ENCODE measurements around the gene KATNB1.
"Not testable (repeated sequence)": the region's sequence is repeated elsewhere in the genome, so short reads cannot be mapped to it uniquely, and the experiment has no call there.

KATNB1 gene

DNA sequence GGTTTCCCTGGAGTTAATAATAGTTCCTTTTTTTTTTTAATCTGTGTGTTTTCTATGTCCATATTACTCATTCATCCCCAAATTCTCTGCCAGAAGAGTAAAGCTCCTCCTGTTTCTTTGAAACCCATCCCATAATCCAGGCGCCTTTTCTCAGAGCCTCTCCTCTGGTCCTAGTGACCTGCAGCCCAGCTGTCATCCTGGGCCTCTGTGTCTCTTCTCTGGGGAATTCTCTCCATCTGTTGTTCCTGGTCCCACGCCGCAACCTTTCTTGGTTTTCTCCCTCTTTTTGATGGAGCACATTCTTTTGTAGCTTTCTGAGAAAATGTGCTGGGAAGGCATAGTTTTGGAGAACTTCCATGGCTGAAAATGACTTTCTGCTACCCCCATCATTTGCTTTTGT is 10.2 kb downstream of the KATNB1 start:
- DNase-seq = no peak

DNA sequence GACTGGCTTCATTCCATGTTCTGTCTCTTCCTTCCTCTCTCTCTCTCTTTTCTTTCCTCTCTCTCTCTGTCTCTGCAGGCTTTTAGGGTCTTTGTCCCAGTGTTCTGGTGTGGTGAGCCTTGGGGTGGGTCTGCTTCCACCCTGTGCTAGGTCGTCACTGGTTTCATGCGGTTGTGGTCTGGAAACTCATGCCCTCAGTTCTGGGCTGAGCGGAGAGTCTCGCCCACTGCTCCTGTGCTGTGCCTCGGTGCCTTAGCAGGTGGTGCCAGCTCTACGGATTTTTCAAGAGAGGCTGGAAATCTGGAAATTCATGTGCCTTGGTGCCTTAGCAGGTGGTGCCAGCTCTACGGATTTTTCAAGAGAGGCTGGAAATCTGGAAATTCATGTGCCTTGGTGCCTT is 10.7 kb downstream of the KATNB1 start:
- DNase-seq = not testable (repeated sequence)

DNA sequence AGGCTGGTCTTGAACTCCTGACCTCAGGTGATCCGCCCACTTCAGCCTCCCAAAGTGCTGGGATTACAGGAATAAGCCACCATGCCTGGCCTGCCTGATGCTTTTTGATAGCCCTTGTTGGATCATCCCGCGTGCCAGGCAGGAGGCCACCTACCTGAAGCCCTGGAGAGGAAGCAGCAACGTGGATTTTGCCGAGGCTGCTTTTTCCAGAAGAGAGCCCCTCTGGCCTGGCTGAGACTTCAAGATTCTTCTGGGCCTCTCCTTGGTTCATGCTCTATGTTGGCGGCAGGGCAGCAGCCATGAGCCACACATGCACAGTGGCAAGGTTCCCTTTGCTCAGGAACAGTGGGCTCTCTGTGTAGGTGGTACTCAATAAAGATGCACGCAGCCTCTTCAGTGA is 11.5 kb downstream of the KATNB1 start:
- no peak for DNase-seq

DNA sequence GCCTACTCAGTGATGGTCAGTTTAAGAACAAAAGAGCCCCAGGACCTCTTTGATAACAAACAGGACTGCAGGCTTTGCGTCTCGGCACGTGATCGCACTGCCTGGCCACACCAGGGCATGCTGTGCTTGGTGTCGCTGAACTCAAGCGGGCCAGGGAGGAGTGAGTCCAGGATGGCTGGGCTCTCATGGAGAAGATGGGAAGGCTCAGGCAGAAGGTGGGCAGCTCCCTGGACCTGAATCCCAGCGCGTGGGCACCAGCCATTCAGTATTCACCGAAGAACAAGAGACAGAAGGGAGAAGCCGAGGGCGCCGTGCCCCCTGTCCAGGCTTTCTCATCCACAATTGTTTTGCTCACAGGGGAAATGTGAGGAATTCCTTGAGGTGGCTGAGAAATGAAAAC is 11.9 kb downstream of the KATNB1 start:
- DNase-seq = no peak

DNA sequence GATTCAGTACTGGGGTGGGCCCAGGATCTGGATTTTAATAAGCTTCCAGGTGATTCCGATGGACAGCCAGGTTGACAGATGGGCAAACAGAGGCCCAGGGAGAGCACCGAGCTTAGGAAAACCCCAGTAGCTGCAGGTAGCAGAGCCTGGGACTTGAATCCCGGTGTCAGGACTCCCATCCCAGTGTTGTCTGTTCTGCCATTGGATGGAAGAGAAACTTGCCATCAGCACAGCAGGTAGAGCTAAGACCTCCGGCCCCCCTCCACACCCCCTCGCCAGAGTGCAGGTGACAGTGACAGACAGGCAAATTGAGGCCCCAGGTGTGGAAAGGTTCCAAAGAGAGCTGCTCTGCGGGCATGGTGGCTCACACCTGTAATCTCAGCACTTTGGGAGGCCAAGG is 12.4 kb downstream of the KATNB1 start:
- no peak for DNase-seq

DNA sequence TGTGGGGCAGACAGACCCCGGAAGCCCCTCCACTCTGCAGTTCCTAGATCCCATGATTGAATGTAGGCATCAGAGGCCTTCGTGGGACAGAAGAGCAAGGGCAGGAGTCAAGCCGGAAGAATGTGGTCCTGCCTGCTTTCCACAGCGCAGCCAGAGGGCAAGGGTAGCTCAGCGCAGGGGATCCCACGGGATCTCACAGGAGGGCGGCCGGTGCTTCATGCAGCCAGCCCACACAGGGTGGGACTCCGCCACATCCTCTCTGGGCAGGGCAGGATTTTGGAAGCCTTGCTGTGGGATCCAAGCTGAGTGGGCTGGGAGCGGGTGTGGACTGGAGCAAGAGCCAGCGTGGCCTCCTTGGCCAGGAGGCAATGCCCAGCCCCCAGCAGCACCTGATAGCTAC is 13.0 kb downstream of the KATNB1 start:
- DNase-seq = no peak

DNA sequence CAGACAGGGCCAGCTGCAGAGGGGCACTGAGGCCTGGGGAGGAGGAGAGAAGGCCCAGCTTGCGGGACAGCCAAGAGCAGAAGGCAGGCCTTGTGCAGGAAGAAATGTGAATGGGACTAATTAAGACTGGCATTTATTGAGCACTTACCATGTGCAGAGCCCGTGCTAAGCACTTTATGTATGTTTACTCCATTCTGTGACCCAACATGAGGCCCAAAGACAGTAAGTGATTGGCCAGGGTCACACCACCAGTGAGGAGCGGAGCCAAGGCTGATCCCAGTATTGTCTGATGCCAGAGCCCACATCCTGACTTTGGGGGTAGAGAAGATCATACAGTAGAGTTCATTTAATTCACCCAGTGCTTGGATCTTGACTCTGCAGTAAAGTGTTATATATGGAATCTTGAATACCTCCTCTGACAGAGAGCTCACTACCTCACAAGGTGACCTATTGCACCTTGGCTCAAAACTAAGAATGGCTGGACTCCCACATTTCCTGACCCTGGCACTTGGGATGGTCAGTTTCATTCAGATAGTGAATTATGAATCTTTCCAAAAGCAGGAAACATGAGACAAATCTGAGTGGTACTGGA is 13.6 kb downstream of the KATNB1 start:
- DNase-seq = no peak

DNA sequence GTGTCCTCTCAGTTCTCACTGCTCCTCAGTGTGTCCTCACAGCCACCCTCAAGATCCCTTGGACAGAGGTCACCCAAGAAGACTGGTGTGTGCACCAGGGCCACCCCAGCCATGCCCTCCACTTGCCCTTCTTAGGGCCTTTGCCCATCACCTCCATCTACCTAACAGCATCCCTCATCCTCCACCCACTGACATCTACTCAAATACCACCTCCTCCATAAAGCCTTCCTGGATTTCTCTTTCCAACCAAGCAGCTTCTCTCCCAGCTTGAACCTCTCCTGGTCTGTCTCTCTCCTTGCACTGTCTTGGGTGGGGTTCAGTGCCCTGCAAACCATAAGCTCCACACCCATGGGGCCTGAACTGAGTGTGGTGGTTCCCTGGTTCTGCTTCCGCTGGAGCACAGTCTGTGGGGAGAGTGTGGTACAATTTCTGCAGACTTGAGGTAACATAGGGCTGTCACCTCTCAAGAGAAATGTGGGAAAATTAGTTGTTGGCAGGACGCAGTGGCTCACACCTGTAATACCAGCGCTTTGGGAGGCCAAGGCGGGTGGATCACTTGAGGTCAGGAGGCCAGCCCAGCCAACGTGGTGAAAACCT is 14.4 kb downstream of the KATNB1 start:
- DNase-seq = no peak

DNA sequence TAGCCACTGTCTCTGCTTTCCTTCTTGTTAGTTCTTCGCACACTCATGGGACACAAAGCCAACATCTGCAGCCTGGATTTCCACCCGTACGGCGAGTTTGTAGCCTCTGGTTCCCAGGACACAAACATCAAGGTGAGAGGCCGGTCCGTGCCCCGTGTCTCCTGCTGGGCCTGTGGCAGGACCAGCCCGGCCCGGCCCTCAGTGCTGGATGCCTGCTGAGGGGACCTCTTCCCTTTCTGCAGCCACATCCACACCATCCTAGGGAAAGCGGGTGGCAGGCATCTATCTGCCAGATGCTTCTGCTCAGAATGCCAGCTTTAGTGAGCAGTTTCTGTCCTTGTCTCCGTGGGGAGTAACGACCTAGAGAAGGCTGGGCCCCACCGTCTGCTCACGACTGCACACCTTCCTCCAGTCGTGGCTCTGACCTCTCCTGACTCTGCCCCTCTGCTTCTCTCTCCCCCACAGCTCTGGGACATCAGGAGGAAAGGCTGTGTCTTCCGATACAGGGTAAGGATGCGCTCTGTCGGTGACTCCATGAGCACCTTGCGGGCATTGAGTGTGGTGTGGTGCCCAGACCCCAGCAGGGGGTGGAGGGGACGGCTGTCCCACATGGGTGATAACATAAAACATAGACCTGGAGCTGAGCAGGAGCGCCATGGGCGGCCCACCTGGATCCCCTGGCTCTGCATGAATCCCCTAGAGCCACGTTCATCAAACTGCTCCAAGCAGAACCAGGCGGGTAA is 15.4 kb downstream of the KATNB1 start:
- no peak for DNase-seq

DNA sequence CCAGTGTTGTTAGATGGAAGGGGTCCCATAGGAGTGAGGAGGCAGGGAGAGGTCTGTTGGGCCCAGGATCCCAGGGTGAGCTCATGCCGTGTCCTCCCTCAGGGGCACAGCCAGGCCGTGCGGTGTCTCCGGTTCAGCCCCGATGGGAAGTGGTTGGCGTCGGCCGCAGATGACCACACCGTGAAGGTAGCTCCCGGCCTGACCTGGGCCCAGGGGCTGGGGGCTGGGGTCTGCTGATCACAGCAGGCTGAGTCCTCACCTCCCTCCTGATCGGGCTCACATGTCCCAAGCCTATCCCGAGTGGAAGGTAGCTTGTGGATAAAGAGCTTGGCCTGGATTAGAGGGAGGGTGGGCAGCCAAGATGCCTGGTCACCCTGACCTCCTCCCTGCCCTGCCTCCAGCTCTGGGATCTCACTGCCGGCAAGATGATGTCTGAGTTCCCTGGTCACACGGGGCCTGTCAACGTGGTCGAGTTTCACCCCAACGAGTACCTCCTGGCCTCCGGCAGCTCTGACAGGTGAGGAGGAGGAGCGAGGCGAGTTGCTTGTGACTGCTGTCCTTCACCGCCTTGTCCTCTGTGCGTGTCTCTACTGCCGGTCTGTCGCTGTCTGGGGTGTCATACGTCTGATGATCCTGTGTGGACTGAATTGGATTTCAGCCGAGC is 16.1 kb downstream of the KATNB1 start:
- DNase-seq = no peak

DNA sequence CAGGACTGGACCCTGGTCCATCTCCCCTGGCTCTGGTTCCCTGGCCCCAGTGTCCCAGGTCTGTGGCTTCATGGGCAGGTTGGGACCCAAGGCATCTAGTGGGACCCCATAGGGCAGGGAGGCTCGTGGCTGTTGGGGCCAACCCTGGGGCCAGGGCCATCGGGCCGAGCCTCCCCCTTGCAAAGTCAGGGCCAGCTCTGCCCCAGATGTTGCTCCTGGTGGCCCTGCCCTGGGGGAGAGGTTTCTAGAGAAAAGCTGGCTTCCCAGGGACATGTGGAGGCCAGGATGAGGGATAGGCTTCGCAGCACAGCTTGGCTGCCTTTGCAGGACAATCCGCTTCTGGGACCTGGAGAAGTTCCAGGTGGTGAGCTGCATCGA is 16.6 kb downstream of the KATNB1 start:
- DNase-seq = no peak

DNA sequence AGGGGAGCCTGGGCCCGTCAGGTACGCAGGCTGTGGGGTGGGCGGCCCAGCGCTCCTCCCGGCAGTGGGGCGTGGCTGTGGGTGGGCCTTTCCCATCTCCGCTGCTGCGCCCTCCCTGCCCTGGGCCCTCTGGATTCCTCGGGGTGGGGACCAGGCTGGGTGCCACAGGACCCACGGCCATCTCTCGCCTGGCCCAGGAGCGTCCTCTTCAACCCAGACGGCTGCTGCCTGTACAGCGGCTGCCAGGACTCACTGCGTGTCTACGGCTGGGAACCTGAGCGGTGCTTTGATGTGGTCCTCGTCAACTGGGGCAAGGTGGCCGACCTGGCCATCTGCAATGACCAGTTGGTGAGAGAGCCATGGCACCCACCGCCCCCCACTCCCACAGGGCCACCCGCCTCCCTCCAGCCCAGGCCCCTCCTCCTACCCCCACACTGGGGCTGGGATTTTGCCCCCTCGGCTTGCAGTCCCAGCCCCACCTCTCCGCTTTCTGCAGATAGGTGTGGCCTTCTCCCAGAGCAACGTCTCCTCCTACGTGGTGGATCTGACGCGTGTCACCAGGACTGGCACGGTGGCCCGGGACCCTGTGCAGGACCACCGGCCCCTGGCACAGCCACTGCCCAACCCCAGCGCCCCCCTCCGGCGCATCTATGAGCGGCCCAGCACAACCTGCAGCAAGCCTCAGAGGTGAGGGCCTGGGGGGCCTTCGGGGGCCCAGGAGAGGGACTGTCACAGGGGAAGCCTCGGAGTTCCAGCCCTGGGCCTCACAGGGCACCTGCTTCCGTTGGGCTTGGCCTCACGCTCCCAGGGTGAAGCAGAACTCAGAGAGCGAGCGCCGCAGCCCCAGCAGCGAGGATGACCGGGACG is 17.2 kb downstream of the KATNB1 start:
- no peak for DNase-seq

DNA sequence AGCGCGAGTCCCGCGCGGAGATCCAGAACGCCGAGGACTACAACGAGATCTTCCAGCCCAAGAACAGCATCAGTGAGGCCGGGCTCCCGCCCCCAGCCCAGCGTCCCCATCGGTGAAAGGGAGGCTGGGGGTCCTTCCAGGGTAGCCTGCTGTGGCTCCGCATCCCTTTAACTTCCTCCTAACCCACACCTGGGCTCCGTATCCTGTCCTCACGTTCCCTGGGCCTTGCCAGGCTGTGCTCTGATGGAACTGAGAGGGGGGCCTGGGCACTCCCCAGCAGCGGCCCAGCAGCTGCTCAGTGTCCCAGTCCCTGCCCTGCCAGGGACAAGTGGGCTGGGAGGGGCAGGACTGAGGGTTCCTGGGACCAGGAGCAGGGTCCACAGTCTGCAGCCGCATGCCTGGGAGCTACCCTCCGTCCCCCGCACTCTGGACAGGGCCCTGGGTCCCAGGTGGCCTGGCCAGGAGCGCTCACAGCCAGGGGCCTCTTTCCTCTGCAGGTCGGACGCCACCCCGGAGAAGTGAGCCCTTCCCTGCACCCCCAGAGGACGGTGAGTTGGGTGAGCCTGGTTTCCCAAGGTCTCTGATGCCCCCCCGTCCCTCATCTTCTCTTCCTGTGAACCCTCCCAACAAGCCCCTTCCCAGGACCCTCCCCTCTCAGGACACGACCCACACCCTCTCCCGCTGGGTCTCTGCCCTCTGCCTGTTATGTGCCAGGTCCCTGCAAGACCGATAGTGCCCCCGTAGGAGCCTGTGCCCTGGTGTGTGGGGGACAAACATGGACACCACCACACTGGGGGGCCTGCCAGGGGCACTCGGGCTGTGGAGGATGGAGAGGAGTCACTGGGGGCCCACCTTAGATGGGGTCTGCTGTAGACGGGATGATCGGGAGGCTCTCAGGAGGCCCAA is 18.1 kb downstream of the KATNB1 start:
- DNase-seq = no peak

DNA sequence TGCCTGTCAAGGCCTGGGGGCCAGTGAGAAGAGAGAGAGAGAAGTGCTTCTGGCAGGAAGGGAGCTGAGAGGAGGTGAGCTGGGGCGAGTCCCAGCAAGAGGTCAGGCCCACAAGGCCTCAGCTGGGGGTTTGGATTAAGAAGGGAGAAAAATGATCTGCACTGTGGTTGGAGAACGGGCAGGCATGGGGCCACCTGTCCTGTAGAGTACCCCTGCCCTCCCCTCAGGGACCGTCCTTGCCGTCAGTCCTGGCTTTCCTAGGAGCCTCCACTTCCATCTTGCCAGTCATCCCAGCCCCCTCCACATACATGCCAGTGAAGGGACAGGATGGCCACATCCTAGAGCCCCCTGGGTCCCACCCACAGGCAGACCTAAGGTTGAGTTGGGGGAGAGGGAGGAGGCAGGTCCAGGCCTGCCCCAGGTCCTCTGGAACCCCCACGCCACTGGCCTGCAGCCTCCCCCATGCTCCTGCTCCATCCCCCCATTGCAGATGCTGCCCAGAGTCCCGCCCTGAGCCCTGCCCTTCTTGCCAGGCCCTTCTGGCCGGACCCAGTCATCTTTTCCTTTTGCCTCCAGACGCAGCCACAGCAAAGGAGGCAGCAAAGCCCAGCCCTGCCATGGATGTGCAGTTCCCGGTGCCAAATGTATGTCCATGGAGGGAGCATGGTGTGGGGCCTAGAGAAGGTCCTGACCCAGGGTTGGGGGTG is 18.9 kb downstream of the KATNB1 start:
- no peak for DNase-seq

DNA sequence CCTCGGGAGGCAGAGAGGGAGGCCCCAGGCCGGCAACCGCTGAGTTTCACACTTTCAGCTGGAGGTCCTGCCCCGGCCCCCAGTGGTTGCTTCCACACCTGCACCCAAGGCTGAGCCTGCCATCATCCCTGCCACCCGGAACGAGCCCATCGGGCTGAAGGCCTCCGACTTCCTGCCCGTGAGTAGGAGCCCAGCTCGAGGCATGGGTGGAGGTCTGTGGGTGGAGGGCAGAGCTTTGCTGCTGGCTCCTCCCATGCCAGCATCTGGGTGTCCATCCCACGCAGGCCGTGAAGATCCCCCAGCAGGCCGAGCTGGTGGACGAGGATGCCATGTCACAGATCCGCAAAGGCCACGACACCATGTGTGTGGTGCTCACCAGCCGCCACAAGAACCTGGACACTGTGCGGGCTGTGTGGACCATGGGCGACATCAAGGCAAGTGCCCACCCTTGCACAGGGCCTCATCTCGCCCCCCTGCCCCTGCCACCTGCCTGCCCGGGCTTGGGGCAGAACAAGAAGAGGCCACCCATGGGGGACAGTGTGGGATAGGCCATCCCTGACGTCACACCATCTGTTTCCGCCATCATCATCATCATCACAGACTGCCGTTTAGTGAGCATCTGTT is 19.6 kb downstream of the KATNB1 start:
- DNase-seq = no peak

DNA sequence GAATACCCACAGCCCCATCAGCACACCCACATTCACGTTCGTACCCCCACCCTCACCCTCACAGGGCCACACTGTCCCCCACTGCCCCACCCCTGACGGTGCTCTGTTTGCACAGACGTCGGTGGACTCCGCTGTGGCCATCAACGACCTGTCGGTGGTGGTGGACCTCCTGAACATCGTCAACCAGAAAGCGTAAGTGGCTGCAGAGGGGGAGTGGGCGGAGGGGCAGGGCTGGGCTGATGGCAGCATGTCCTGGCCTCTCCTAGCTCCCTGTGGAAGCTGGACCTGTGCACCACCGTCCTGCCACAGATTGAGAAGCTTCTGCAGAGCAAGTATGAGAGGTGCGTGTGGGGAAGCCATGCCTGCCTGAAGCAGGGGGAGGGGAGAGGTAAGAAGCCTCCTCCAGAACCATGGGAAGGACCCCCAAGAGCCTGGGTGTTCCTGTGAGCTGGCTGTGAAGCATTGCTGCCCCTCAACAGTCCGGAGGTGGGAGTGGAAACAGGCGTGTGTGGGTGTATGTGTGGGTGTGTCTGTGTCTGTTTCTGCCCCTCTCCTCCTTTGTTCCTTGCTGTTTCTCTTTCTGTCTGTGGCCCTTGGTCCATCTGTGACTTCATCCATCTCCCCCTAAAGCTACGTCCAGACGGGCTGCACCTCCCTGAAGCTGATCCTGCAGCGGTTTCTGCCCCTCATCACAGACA is 20.3 kb downstream of the KATNB1 start:
- no peak for DNase-seq

DNA sequence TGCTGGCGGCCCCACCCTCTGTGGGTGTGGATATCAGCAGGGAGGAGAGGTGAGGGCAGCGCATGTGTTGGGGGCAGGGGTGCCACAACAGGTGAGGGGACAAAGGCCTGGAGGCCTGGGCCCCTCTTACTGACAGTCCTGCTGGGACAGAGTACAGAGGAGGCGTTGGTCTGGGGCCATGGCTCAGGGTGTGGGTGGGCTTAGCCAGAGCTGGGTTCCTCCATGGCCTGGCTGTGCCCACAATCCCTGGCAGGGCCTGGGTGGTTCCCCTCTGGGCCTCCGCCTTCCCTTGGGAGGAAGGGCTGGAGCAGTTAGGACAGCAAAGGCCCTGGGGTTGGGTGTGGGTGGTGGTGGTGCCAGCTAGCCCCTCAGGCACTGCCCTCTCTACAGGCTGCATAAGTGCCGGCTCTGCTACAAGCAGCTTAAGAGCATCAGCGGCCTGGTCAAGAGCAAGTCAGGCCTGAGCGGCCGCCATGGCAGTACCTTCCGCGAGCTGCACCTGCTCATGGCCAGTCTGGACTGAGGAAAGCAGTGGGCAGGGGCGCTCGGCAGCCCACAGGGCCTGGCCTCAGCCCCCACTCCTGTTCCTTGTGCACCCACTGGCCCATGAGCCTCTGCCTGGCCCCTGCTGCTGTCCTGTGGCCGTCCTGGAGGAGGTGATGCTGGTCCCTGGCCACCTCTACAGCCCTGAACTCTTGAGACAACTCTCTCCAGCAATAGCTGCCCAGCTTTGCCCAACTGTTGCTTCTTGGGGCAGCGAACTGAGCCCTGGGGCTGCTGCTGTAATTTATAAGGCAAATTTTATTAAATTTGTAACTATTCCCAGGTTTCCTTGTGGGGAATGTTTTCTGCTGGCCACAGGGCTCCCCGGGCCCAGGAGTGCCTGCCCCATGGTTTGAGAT is 21.1 kb downstream of the KATNB1 start:
- no peak for DNase-seq

DNA sequence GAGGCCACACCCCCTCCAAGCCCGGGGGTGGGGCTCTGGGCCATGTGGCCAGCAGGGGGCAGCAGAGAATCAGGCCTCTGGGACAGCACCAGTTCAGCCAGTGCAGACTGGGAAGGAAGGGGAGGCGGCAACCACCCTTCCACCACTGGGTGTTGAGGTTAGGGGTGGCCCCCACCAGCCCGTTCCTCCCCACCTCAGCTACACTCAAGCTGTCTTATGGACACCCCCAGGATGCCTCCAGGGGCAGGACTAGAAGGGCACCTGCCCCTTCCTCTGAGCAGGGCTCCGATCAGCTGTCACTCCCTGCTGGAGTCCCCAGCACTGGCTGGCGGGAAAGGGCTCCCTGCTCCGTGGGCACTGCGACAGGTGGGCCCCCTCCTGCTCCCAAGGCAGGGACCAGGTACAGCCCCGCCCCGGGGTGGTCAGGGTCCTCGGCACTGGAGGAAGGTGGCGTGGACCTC is 21.8 kb downstream of the KATNB1 start:
- DNase-seq = peak; percentile 90

DNA sequence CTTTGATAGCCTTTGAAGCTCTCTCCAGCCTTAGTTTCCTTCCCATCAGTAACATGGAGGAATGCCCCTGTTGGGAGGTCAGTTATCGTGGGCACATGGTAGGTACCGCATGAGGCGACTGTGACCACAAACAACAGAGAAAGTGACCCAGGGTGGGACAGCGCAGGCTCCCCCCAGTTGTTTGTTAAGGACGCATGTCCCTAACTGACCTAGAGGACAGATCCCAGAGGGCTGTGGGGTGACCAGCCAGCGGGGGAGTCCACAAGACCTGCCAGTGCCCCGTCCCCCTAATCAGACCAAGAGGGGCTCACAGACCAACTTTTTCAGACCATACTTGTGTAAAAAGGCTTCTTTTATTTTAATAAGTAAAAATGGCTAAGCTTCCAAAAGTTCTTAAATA is 22.3 kb downstream of the KATNB1 start:
- DNase-seq = no peak

Data from stimulated activated CD4-positive, alpha-beta T cell treated with anti-CD3 and anti-CD28 coated beads, Interleukin-4, amount 100 ng/mL, for 1 hour (primary cell).